HEK293 (cell line): ENCODE measurements around the gene SELPLG.
A peak's percentile ranks its signal among the peaks of the same experiment; 100 is the strongest.

ENCODE experiments used
- CTCF ChIA-PET: fragments of 350-600 bp; formaldehyde crosslinking; extraction: SDS; loops from one replicate; lab custom pipeline; 2021; ENCODE audit warnings: antibody characterized with exemption; lab: Yijun Ruan, JAX
- POLR2A ChIA-PET: fragments of 300-600 bp; formaldehyde crosslinking; extraction: SDS; loops from one replicate; lab custom pipeline; 2020; ENCODE audit warnings: antibody characterized with exemption, inconsistent platforms; lab: Yijun Ruan, JAX
- H3K27ac ChIP-seq: fragments of 200-500 bp; sonication (Bioruptor generic); 2 replicates; pipeline ENCODE4 v1.5.1; 2014; ENCODE audit warnings: low read depth, low read length, control low read depth, inconsistent platforms; ENCODE audit errors: extremely low read depth
- H3K36me3 ChIP-seq, 2 experiments: fragments of 200-500 bp in 1 of 2; sonication (Bioruptor generic) in 1 of 2; 1 replicate in 1 of 2; 2 replicates in 1 of 2; pipeline ENCODE4 v1.5.1; 2014 to 2017; ENCODE audit warnings: inconsistent platforms in 2 of 2, low read length in 2 of 2; ENCODE audit not compliant: control insufficient read depth in 2 of 2, insufficient read depth in 1 of 2
- H3K4me1 ChIP-seq: fragments of 200-500 bp; sonication (Bioruptor generic); 2 replicates; pipeline ENCODE4 v1.5.1; 2014; ENCODE audit warnings: mild to moderate bottlenecking, low read length, inconsistent platforms; ENCODE audit not compliant: control insufficient read depth, insufficient read depth
- H3K4me3 ChIP-seq: 2 replicates; pipeline ENCODE4 v1.5.1; 2011; ENCODE audit warnings: low read depth, mild to moderate bottlenecking, control low read depth, low read length, moderate library complexity
- H3K9me3 ChIP-seq: fragments of 200-500 bp; sonication (Bioruptor generic); 2 replicates; pipeline ENCODE4 v1.5.1; 2014; ENCODE audit warnings: low read depth, low read length, inconsistent platforms; ENCODE audit not compliant: control insufficient read depth, insufficient read depth
- GFI1B ChIP-seq: fragments of 450-650 bp; formaldehyde crosslinking; IDR thresholded peaks from 2 replicates; pipeline ENCODE4 v1.5.1; 2016; ENCODE audit warnings: missing biosample characterization, missing genetic modification characterization
- KLF7 ChIP-seq: fragments of 450-650 bp; formaldehyde crosslinking; IDR thresholded peaks from 2 replicates; pipeline ENCODE4 v1.5.1; 2016; ENCODE audit warnings: missing biosample characterization, missing genetic modification characterization, borderline replicate concordance
- KLF8 ChIP-seq: fragments of 450-650 bp; formaldehyde crosslinking; IDR thresholded peaks from 2 replicates; pipeline ENCODE4 v1.5.1; 2016; ENCODE audit warnings: missing biosample characterization, missing genetic modification characterization
- OSR2 ChIP-seq: fragments of 450-650 bp; formaldehyde crosslinking; IDR thresholded peaks from 2 replicates; pipeline ENCODE4 v1.5.1; 2016; ENCODE audit warnings: missing biosample characterization, missing genetic modification characterization
- OVOL3 ChIP-seq: fragments of 450-650 bp; formaldehyde crosslinking; IDR thresholded peaks from 2 replicates; pipeline ENCODE4 v1.5.1; 2016; ENCODE audit warnings: missing biosample characterization, missing genetic modification characterization
- PRDM2 ChIP-seq: fragments of 450-650 bp; formaldehyde crosslinking; IDR thresholded peaks from 2 replicates; pipeline ENCODE4 v1.5.1; 2016; ENCODE audit warnings: missing biosample characterization, missing genetic modification characterization, borderline replicate concordance
- ZBTB11 ChIP-seq: fragments of 450-650 bp; formaldehyde crosslinking; conservative IDR thresholded peaks from 2 replicates; pipeline ENCODE4 v1.5.1; 2016; ENCODE audit warnings: low read depth, missing biosample characterization, missing genetic modification characterization
- ZFP3 ChIP-seq: fragments of 450-650 bp; formaldehyde crosslinking; IDR thresholded peaks from 2 replicates; pipeline ENCODE4 v1.5.1; 2016; ENCODE audit warnings: low read depth, missing biosample characterization, missing genetic modification characterization
- ZFP37 ChIP-seq: fragments of 450-650 bp; formaldehyde crosslinking; IDR thresholded peaks from 2 replicates; pipeline ENCODE4 v1.5.1; 2016; ENCODE audit warnings: missing biosample characterization, missing genetic modification characterization
- ZFP69B ChIP-seq: fragments of 450-650 bp; formaldehyde crosslinking; IDR thresholded peaks from 2 replicates; pipeline ENCODE4 v1.5.1; 2016; ENCODE audit warnings: missing biosample characterization, missing genetic modification characterization
- ZNF112 ChIP-seq: fragments of 450-650 bp; formaldehyde crosslinking; IDR thresholded peaks from 2 replicates; pipeline ENCODE4 v1.5.0; 2017; ENCODE audit warnings: missing biosample characterization, missing genetic modification characterization
- ZNF140 ChIP-seq: fragments of 450-650 bp; formaldehyde crosslinking; IDR thresholded peaks from 2 replicates; pipeline ENCODE4 v1.5.1; 2016; ENCODE audit warnings: missing biosample characterization, missing genetic modification characterization
- ZNF175 ChIP-seq: fragments of 450-650 bp; formaldehyde crosslinking; IDR thresholded peaks from 2 replicates; pipeline ENCODE4 v1.5.1; 2016; ENCODE audit warnings: missing biosample characterization, missing genetic modification characterization
- ZNF394 ChIP-seq: fragments of 450-650 bp; formaldehyde crosslinking; IDR thresholded peaks from 2 replicates; pipeline ENCODE4 v1.5.1; 2016; ENCODE audit warnings: missing biosample characterization, missing genetic modification characterization, mild to moderate bottlenecking, moderate library complexity, borderline replicate concordance
- ZNF514 ChIP-seq: fragments of 450-650 bp; formaldehyde crosslinking; IDR thresholded peaks from 2 replicates; pipeline ENCODE4 v1.5.1; 2016; ENCODE audit warnings: missing biosample characterization, missing genetic modification characterization
- ZNF530 ChIP-seq: fragments of 450-650 bp; formaldehyde crosslinking; IDR thresholded peaks from 2 replicates; pipeline ENCODE4 v1.5.1; 2016; ENCODE audit warnings: low read depth, missing biosample characterization, missing genetic modification characterization
- ZNF624 ChIP-seq: fragments of 450-650 bp; formaldehyde crosslinking; IDR thresholded peaks from 2 replicates; pipeline ENCODE4 v1.5.1; 2017; ENCODE audit warnings: missing biosample characterization, missing genetic modification characterization
- ZNF692 ChIP-seq: fragments of 450-650 bp; formaldehyde crosslinking; IDR thresholded peaks from 2 replicates; pipeline ENCODE4 v1.5.1; 2016; ENCODE audit warnings: missing biosample characterization, missing genetic modification characterization
- ZNF768 ChIP-seq: fragments of 450-650 bp; formaldehyde crosslinking; IDR thresholded peaks from 2 replicates; pipeline ENCODE4 v1.5.1; 2018; ENCODE audit warnings: missing biosample characterization, mild to moderate bottlenecking, missing genetic modification characterization
- ZNF785 ChIP-seq: fragments of 450-650 bp; formaldehyde crosslinking; IDR thresholded peaks from 2 replicates; pipeline ENCODE4 v1.5.1; 2016; ENCODE audit warnings: missing biosample characterization, missing genetic modification characterization

SELPLG gene

GRCh38 chr12:108670066-108670631, 36.5 kb upstream of the SELPLG start:
- H3K27ac ChIP-seq = no peak overlapping the region
- POLR2A ChIA-PET = no interaction called here
- TF ChIP-seq ZNF692 (tag by site-specific recombination) (peak; percentile 51; the same call in 1 of the 2 replicates), ZNF514 (tag by site-specific recombination) (no peak), ZFP69B (tag by site-specific recombination) (peak; percentile 69; the same call in 1 of the 2 replicates)
- TF ChIP-seq, all 188 proteins: peak for 2
- H3K9me3 ChIP-seq = no peaks in the 10 kb centered on the region
- H3K4me1 ChIP-seq = no peaks in the 10 kb centered on the region
- peaks cover 0 to 12% of the 10 kb centered on the region in 2 experiments; a peak in 2 of 3 replicates for H3K36me3 ChIP-seq
- H3K4me3 ChIP-seq = no peak overlapping the region
- CTCF ChIA-PET = interaction anchor here (1.0 to 16.2 kb wide), 3 partner anchors 52 to 132 kb away, joined by 3 to 254 read pairs (median 3); no protein-coding TSS in a partner anchor

GRCh38 chr12:108668542-108668941, 34.8 kb upstream of the SELPLG start:
- ChIA-PET POLR2A (interaction anchor here (0.6 to 0.8 kb wide), 2 partner anchors 12 to 441 kb away, joined by 3 to 4 read pairs; no protein-coding TSS in a partner anchor), CTCF (interaction anchor here (0.6 to 16.2 kb wide), 2 partner anchors 134 to 315 kb away, joined by 3 to 254 read pairs; no protein-coding TSS in a partner anchor)
- Histone ChIP-seq H3K27ac (no peak overlapping the region), H3K4me1 (no peaks in the 10 kb centered on the region), H3K4me3 (no peak overlapping the region), H3K36me3 (peaks cover 0 to 7% of the 10 kb centered on the region in 2 experiments; a peak in 2 of 3 replicates), H3K9me3 (no peaks in the 10 kb centered on the region)
- no peak for TF ChIP-seq ZNF624 (tag by site-specific recombination)
- TF ChIP-seq OSR2 (tag by site-specific recombination) = no peak
- TF ChIP-seq ZNF530 = no peak
- TF ChIP-seq KLF8 (tag by site-specific recombination) = no peak
- TF ChIP-seq ZNF785 (tag by site-specific recombination) = no peak
- no peak for TF ChIP-seq GFI1B (tag by site-specific recombination)
- no peak for TF ChIP-seq KLF7 (tag by site-specific recombination)
- TF ChIP-seq ZNF140 (tag by site-specific recombination) = no peak
- TF ChIP-seq ZFP37 (tag by site-specific recombination) = no peak
- no peak for TF ChIP-seq ZNF112 (tag by site-specific recombination)
- no peak for TF ChIP-seq OVOL3
- TF ChIP-seq ZNF175 (tag by site-specific recombination) = no peak
- no peak for TF ChIP-seq ZNF394 (tag by site-specific recombination)
- TF ChIP-seq PRDM2 (tag by site-specific recombination) = no peak
- no peak for TF ChIP-seq ZBTB11 (tag by site-specific recombination)
- no peak for TF ChIP-seq ZNF768 (tag by site-specific recombination)
- no peak for TF ChIP-seq ZFP3 (tag by site-specific recombination)
